ENCODE data around the gene SEBOX. TPM values are rescaled to one million over a fixed set of nuclear protein-coding genes. Genes with fewer than 3 reads are reported as not detected.

Gene SEBOX
- total RNA-seq, 1 donor, result not detected

- no peak for TF ChIP-seq CTCF (IDR thresholded peaks at IDR 0.05; ENCODE audit: insufficient read depth, low read depth, low read length)
- DNase-seq (ENCODE audit: low read depth), result no peak
- no peak overlapping the region for H3K4me3 ChIP-seq (ENCODE audit: low read depth, low read length)
These were observed 31.8 kb downstream of the SEBOX start for GRCh38 chr17:28333083-28333746.

- H3K4me3 ChIP-seq (ENCODE audit: low read depth, low read length), result no peak overlapping the region
- DNase-seq (ENCODE audit: low read depth), result no peak
- no peak for TF ChIP-seq CTCF (IDR thresholded peaks at IDR 0.05; ENCODE audit: insufficient read depth, low read depth, low read length)
These were observed 33.0 kb downstream of the SEBOX start for GRCh38 chr17:28331891-28332420.

GRCh38 chr17:28330671-28331070 lies 34.3 kb downstream of the SEBOX start:
- no peak overlapping the region for H3K4me3 ChIP-seq (ENCODE audit: low read depth, low read length)
- TF ChIP-seq CTCF (IDR thresholded peaks at IDR 0.05; ENCODE audit: insufficient read depth, low read depth, low read length), result no peak
- DNase-seq (ENCODE audit: low read depth), result no peak

- no peak for TF ChIP-seq CTCF (IDR thresholded peaks at IDR 0.05; ENCODE audit: insufficient read depth, low read depth, low read length)
- peak; percentile 52 for DNase-seq (ENCODE audit: low read depth)
- no peak overlapping the region for H3K4me3 ChIP-seq (ENCODE audit: low read depth, low read length)
These were observed 36.7 kb downstream of the SEBOX start for GRCh38 chr17:28328325-28328724.

GRCh38 chr17:28327709-28328108 lies 37.3 kb downstream of the SEBOX start:
- H3K4me3 ChIP-seq (ENCODE audit: low read depth, low read length), result no peak overlapping the region
- TF ChIP-seq CTCF (IDR thresholded peaks at IDR 0.05; ENCODE audit: insufficient read depth, low read depth, low read length), result no peak
- peak; percentile 34 for DNase-seq (ENCODE audit: low read depth)

- no peak overlapping the region for H3K4me3 ChIP-seq (ENCODE audit: low read depth, low read length)
- no peak for TF ChIP-seq CTCF (IDR thresholded peaks at IDR 0.05; ENCODE audit: insufficient read depth, low read depth, low read length)
- DNase-seq (ENCODE audit: low read depth), result no peak
These were observed 37.9 kb downstream of the SEBOX start for GRCh38 chr17:28327031-28327607.
